WTC11 (cell line): ENCODE results near the gene PRKCZ. TPM values are rescaled to one million over a fixed set of nuclear protein-coding genes. Genes with fewer than 3 reads are reported as not detected.

ENCODE experiments used
- ATAC-seq: fragments of 200-7000 bp; cut with Tn5 transposase; 2 replicates; pipeline ENCODE4 v1.10.0; 2021; ENCODE audit warnings: mild to moderate bottlenecking, moderate library complexity
- CTCF ChIA-PET: fragments of 300-600 bp; sonication (Branson Sonifier 250); formaldehyde crosslinking; loops from one replicate; lab custom pipeline; 2021; ENCODE audit warnings: antibody characterized with exemption; lab: Charles Lee
- POLR2A ChIA-PET: fragments of 350-600 bp; sonication (Branson Sonifier 250); formaldehyde crosslinking; loops from one replicate; lab custom pipeline; 2021; ENCODE audit warnings: antibody characterized with exemption; lab: Charles Lee
- DNase-seq: peaks from one replicate; pipeline ENCODE4 v3.0.0; 2021; ENCODE audit warnings: low spot score
- H3K27ac Mint-ChIP-seq: 2 replicates; pipeline ENCODE4 v1.8.0; 2021; ENCODE audit warnings: mixed read lengths
- H3K27me3 Mint-ChIP-seq: 2 replicates; pipeline ENCODE4 v1.8.0; 2021; ENCODE audit warnings: low read depth, mild to moderate bottlenecking, moderate library complexity, mixed read lengths
- H3K36me3 Mint-ChIP-seq: 2 replicates; pipeline ENCODE4 v1.8.0; 2021; ENCODE audit warnings: mixed read lengths
- H3K4me1 Mint-ChIP-seq: 2 replicates; pipeline ENCODE4 v1.8.0; 2022; ENCODE audit warnings: mixed read lengths
- H3K4me3 Mint-ChIP-seq: 2 replicates; pipeline ENCODE4 v1.8.0; 2021; ENCODE audit warnings: mild to moderate bottlenecking, moderate library complexity, mixed read lengths
- H3K9me3 Mint-ChIP-seq: 2 replicates; pipeline ENCODE4 v1.8.0; 2021; ENCODE audit warnings: mixed read lengths
- AR ChIP-seq: fragments of 250-450 bp; sonication (Bioruptor Pico); IDR thresholded peaks from 2 replicates; pipeline ENCODE4 v1.9.0; 2021; ENCODE audit warnings: mild to moderate bottlenecking
- CREB1 ChIP-seq: sonication (generic); formaldehyde crosslinking; IDR thresholded peaks from 2 replicates; pipeline ENCODE4 v1.8.0; 2023; ENCODE audit warnings: mild to moderate bottlenecking, missing genetic modification reagents
- CREM ChIP-seq: sonication (generic); formaldehyde crosslinking; IDR thresholded peaks from 2 replicates; pipeline ENCODE4 v1.8.1; 2022; ENCODE audit warnings: mild to moderate bottlenecking, missing genetic modification reagents, moderate library complexity
- E2F4 ChIP-seq: sonication (generic); formaldehyde crosslinking; IDR thresholded peaks from 2 replicates; pipeline ENCODE4 v1.8.1; 2022; ENCODE audit warnings: low read depth, mild to moderate bottlenecking, moderate library complexity, missing genetic modification reagents, borderline replicate concordance
- EMX1 ChIP-seq: fragments of 250-450 bp; sonication (Bioruptor Pico); IDR thresholded peaks from 2 replicates; pipeline ENCODE4 v1.8.0; 2021; ENCODE audit warnings: mild to moderate bottlenecking
- KAT7 ChIP-seq: sonication (generic); formaldehyde crosslinking; IDR thresholded peaks from 2 replicates; pipeline ENCODE4 v1.8.1; 2023; ENCODE audit warnings: missing genetic modification reagents, mild to moderate bottlenecking, borderline replicate concordance
- PRRX2 ChIP-seq: fragments of 250-450 bp; sonication (Bioruptor Pico); IDR thresholded peaks from 2 replicates; pipeline ENCODE4 v1.8.0; 2021; ENCODE audit warnings: mild to moderate bottlenecking
- STAT6 ChIP-seq: sonication (generic); formaldehyde crosslinking; conservative IDR thresholded peaks from 2 replicates; pipeline ENCODE4 v1.8.1; 2023; ENCODE audit warnings: mild to moderate bottlenecking, low read depth, missing genetic modification reagents, moderate library complexity
- TCF7 ChIP-seq: sonication (generic); formaldehyde crosslinking; IDR thresholded peaks from 2 replicates; pipeline ENCODE4 v1.8.0; 2022; ENCODE audit warnings: mild to moderate bottlenecking, low read depth, missing genetic modification reagents, moderate library complexity
- TP53 ChIP-seq: sonication (generic); formaldehyde crosslinking; IDR thresholded peaks from 2 replicates; pipeline ENCODE4 v1.8.1; 2023; ENCODE audit warnings: mild to moderate bottlenecking, missing genetic modification reagents
- ZNF138 ChIP-seq: sonication (generic); formaldehyde crosslinking; conservative IDR thresholded peaks from 2 replicates; pipeline ENCODE4 v1.8.1; 2022; ENCODE audit warnings: mild to moderate bottlenecking, moderate library complexity, missing genetic modification reagents
- ZNF219 ChIP-seq: sonication (generic); formaldehyde crosslinking; IDR thresholded peaks from 2 replicates; pipeline ENCODE4 v1.8.0; 2023; ENCODE audit warnings: missing genetic modification reagents, mild to moderate bottlenecking, borderline replicate concordance
- ZNF263 ChIP-seq: sonication (generic); formaldehyde crosslinking; IDR thresholded peaks from 2 replicates; pipeline ENCODE4 v1.8.1; 2022; ENCODE audit warnings: low read depth, mild to moderate bottlenecking, moderate library complexity, missing genetic modification reagents
- ZNF396 ChIP-seq: fragments of 250-450 bp; sonication (Bioruptor Pico); IDR thresholded peaks from 2 replicates; pipeline ENCODE4 v1.8.0; 2021; ENCODE audit warnings: mild to moderate bottlenecking, moderate library complexity, borderline replicate concordance
- ZNF671 ChIP-seq: fragments of 250-450 bp; sonication (Bioruptor Pico); IDR thresholded peaks from 2 replicates; pipeline ENCODE4 v1.8.0; 2021; ENCODE audit warnings: mild to moderate bottlenecking
- total RNA-seq: library from RNA; stranded (reverse); gene quantifications from 3 replicates; pipeline ENCODE4 v1.2.3, GENCODE V29; 2021
- TF ChIP-seq, protein P1 (sequence below): sonication (generic); formaldehyde crosslinking; IDR thresholded peaks from 2 replicates; pipeline ENCODE4 v1.8.1; 2023; ENCODE audit warnings: mild to moderate bottlenecking, missing genetic modification reagents
- TF ChIP-seq, protein P2 (sequence below): sonication (generic); formaldehyde crosslinking; IDR thresholded peaks from 2 replicates; pipeline ENCODE4 v1.8.0; 2022; ENCODE audit warnings: mild to moderate bottlenecking, missing genetic modification reagents
- TF ChIP-seq, protein P3 (sequence below): fragments of 250-450 bp; sonication (Bioruptor Pico); IDR thresholded peaks from 2 replicates; pipeline ENCODE4 v1.9.0; 2021; ENCODE audit warnings: mild to moderate bottlenecking, borderline replicate concordance
- TF ChIP-seq, protein P4 (sequence below): sonication (generic); formaldehyde crosslinking; IDR thresholded peaks from 2 replicates; pipeline ENCODE4 v1.8.1; 2023; ENCODE audit warnings: mild to moderate bottlenecking, missing genetic modification reagents, moderate library complexity

The PRKCZ gene
- total RNA-seq, 1 experiment from 2014 or later, result 52.5 TPM

DNA sequence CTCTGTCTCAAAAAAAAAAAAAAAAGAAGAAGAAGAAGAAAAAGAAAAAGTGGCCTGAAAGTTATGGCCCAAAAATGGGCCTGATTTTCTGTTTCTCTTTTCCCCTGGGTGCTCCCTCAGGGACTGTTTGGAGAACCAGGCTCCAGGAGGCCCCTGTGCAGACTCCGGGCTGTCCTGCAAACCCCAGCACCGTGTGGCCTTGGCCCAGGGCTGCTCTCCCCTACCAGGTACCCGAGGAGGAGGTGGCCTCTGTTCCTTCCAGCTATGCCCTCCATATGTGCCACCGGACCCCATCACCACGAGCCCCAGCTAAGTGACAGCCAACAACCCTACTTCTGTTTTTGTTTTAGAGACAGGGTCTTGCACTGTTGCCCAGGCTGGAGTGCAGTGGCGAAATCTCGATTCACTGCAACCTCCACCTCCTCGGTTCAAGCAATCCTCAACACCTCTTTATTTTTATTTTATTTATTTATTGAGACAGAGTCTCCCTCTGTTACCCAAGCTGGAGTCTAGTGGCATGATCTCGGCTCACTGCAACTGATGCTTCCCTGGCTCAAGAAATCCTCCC, 151.9 kb downstream of the PRKCZ start (continued):
- no peak for TF ChIP-seq STAT6 (CRISPR knock-in tag)
- no peak for TF ChIP-seq ZNF396 (CRISPR knock-in tag)
- no peak for TF ChIP-seq TCF7 (CRISPR knock-in tag)
- TF ChIP-seq ZNF671, result no peak
- TF ChIP-seq KAT7 (CRISPR knock-in tag), result no peak
- TF ChIP-seq AR (CRISPR knock-in tag), result no peak
- TF ChIP-seq, all 79 proteins: peak for 0

DNA sequence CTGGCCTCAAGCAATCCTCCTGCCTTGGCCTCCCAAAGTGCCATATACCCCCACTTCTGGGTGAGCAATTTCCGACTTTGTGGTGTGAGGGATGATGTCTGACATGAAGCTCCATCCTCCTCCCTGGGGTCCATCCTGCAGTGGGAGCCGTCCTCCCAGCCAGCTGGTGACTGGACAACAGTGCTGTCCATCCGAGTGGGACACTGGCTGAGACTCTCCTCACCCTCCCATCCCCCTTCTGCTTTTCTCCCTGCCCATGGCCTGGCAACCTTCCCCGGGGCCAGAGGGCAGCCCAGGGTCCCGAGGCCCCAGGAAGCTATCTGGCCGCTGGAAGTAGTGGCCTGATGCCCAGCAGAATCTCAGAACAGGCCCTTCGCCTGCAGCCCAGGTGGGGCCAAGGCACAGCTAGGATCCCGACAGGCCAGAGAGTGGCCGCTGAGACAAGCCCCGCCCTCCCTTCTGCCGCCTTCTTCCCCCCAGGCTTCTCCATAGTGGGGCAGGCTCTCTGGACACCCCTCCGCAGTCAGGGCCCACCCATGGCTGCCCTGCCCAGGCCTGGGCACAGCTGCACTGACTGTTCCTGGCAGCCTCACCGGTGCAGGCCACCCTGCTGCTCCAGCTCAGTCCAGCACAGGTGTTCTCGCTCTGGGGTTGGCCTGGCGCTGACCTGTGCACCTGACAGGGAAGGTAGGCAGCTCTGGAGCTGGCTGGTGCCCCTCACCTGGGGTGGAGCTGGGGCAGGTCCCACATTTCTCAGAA, 152.8 kb downstream of the PRKCZ start:
- no peaks in the 10 kb centered on the region for H3K36me3 Mint-ChIP-seq
- H3K4me1 Mint-ChIP-seq, result peaks cover 20% of the 10 kb centered on the region
- ChIA-PET CTCF (interaction anchor here (1.4 to 4.5 kb wide), 3 partner anchors 8 to 178 kb away, joined by 5 to 46 read pairs (median 37); partner anchors contain the start of gene FAAP20), POLR2A (interaction anchor here (0.5 to 1.8 kb wide), 3 partner anchors 8 to 76 kb away, joined by 3 to 6 read pairs (median 3); partner anchors contain the start of gene FAAP20)
- DNase-seq, result no peak
- peaks cover 15% of the 10 kb centered on the region for H3K27me3 Mint-ChIP-seq
- ATAC-seq, result no peak
- H3K4me3 Mint-ChIP-seq, result 0 out of 2 replicates have a peak overlapping the region, but pooled peaks have one; percentile 25
- no peaks in the 10 kb centered on the region for H3K9me3 Mint-ChIP-seq
- H3K27ac Mint-ChIP-seq, result no peak overlapping the region
- TF ChIP-seq PRRX2 (CRISPR knock-in tag) (no peak), E2F4 (CRISPR knock-in tag) (no peak), EMX1 (no peak), ZNF263 (no peak), ZNF138 (CRISPR knock-in tag) (no peak), TP53 (CRISPR knock-in tag) (no peak), CREM (CRISPR knock-in tag) (no peak), ZNF396 (CRISPR knock-in tag) (no peak), ZNF219 (CRISPR knock-in tag) (no peak), CREB1 (no peak)
- TF ChIP-seq, protein P1, sequence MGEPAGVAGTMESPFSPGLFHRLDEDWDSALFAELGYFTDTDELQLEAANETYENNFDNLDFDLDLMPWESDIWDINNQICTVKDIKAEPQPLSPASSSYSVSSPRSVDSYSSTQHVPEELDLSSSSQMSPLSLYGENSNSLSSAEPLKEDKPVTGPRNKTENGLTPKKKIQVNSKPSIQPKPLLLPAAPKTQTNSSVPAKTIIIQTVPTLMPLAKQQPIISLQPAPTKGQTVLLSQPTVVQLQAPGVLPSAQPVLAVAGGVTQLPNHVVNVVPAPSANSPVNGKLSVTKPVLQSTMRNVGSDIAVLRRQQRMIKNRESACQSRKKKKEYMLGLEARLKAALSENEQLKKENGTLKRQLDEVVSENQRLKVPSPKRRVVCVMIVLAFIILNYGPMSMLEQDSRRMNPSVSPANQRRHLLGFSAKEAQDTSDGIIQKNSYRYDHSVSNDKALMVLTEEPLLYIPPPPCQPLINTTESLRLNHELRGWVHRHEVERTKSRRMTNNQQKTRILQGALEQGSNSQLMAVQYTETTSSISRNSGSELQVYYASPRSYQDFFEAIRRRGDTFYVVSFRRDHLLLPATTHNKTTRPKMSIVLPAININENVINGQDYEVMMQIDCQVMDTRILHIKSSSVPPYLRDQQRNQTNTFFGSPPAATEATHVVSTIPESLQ (CRISPR knock-in tag), result no peak
- TF ChIP-seq, protein P2, sequence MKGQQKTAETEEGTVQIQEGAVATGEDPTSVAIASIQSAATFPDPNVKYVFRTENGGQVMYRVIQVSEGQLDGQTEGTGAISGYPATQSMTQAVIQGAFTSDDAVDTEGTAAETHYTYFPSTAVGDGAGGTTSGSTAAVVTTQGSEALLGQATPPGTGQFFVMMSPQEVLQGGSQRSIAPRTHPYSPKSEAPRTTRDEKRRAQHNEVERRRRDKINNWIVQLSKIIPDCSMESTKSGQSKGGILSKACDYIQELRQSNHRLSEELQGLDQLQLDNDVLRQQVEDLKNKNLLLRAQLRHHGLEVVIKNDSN (CRISPR knock-in tag), result no peak
- TF ChIP-seq, protein P3, sequence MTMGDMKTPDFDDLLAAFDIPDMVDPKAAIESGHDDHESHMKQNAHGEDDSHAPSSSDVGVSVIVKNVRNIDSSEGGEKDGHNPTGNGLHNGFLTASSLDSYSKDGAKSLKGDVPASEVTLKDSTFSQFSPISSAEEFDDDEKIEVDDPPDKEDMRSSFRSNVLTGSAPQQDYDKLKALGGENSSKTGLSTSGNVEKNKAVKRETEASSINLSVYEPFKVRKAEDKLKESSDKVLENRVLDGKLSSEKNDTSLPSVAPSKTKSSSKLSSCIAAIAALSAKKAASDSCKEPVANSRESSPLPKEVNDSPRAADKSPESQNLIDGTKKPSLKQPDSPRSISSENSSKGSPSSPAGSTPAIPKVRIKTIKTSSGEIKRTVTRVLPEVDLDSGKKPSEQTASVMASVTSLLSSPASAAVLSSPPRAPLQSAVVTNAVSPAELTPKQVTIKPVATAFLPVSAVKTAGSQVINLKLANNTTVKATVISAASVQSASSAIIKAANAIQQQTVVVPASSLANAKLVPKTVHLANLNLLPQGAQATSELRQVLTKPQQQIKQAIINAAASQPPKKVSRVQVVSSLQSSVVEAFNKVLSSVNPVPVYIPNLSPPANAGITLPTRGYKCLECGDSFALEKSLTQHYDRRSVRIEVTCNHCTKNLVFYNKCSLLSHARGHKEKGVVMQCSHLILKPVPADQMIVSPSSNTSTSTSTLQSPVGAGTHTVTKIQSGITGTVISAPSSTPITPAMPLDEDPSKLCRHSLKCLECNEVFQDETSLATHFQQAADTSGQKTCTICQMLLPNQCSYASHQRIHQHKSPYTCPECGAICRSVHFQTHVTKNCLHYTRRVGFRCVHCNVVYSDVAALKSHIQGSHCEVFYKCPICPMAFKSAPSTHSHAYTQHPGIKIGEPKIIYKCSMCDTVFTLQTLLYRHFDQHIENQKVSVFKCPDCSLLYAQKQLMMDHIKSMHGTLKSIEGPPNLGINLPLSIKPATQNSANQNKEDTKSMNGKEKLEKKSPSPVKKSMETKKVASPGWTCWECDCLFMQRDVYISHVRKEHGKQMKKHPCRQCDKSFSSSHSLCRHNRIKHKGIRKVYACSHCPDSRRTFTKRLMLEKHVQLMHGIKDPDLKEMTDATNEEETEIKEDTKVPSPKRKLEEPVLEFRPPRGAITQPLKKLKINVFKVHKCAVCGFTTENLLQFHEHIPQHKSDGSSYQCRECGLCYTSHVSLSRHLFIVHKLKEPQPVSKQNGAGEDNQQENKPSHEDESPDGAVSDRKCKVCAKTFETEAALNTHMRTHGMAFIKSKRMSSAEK (CRISPR knock-in tag), result no peak
- TF ChIP-seq, protein P4, sequence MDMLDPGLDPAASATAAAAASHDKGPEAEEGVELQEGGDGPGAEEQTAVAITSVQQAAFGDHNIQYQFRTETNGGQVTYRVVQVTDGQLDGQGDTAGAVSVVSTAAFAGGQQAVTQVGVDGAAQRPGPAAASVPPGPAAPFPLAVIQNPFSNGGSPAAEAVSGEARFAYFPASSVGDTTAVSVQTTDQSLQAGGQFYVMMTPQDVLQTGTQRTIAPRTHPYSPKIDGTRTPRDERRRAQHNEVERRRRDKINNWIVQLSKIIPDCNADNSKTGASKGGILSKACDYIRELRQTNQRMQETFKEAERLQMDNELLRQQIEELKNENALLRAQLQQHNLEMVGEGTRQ, result no peak
